Adrenal gland (tissue), 12 donors: ENCODE results near the gene LCT. TPM values are rescaled to one million over a fixed set of nuclear protein-coding genes. Genes with fewer than 3 reads are reported as not detected.

Experiments used
- DNase-seq, 7 donors: peaks; one replicate each; pipeline ENCODE4 v3.0.0-alpha.2; 2019 to 2020
- H3K27ac ChIP-seq, 5 donors: fragments of 200-600 bp; sonication (generic) in 4 of 5; 1 replicate in 3 of 5; 2 replicates in 2 of 5; pipeline versions ENCODE4 v1.5.1 to v1.8.0; 2016 to 2020; ENCODE audit warnings: mild to moderate bottlenecking in 1 of 5
- H3K27me3 ChIP-seq: fragments of 200-600 bp; 2 replicates; pipeline ENCODE4 v1.8.0; 2021
- H3K36me3 ChIP-seq, 2 donors: fragments of 200-600 bp; replicated peaks in 1 of 2; 1 replicate in 1 of 2; 2 replicates in 1 of 2; pipeline versions ENCODE4 v1.5.1 to v1.8.0; 2018 to 2022
- H3K4me1 ChIP-seq, 2 donors: fragments of 200-600 bp; replicated peaks in 1 of 2; 1 replicate in 1 of 2; 2 replicates in 1 of 2; pipeline versions ENCODE4 v1.5.1 to v1.8.0; 2018 to 2021
- H3K4me3 ChIP-seq, 4 donors: fragments of 200-600 bp; sonication (generic) in 3 of 4; one replicate each; pipeline ENCODE4 v1.5.1; 2016 to 2018
- H3K9me3 ChIP-seq, 3 donors: fragments of 200-600 bp; sonication (generic) in 1 of 3; replicated peaks in 1 of 3; 1 replicate in 2 of 3; 2 replicates in 1 of 3; pipeline versions ENCODE4 v1.5.1 to v1.8.0; 2016 to 2021
- POLR2A ChIP-seq, 2 donors: fragments of 450-650 bp; IDR thresholded peaks; one replicate each; pipeline ENCODE4 v1.6.1; 2017; ENCODE audit warnings: antibody characterized with exemption in 2 of 2, mild to moderate bottlenecking in 2 of 2, moderate library complexity in 1 of 2
- WGBS, 4 donors: extraction: QIAGEN DNeasy Blood & Tissue Kit in 2 of 4; methylation state at CpG; one replicate each; pipeline versions ENCODE4 v1.1.5 to v1.1.7; 2013 to 2017; 5-methylcytosine and 5-hydroxymethylcytosine counted together
- intact Hi-C, 2 donors: fragments of 100-400 bp; cut with DNase I; formaldehyde crosslinking; loops; one replicate each; pipeline versions ENCODE4 v1.14.1 to v1.15.0; 2022 to 2023
- polyA plus RNA-seq, 3 donors: library from polyadenylated mRNA; stranded (reverse); fragments of 200-250 nt in 2 of 3; fragments of 350-450 nt in 1 of 3; fragmentation: Illumina TruSeq in 1 of 3; extraction: RNeasy Lipid Tissue Mini Kit (QIAGEN cat#74804) in 1 of 3; gene quantifications; one replicate each; pipeline ENCODE4 v1.2.3, GENCODE V29; 2013 to 2014
- total RNA-seq, 9 donors: library from RNA; depleted of rRNA in 4 of 9; stranded (reverse); fragments of >200 nt in 4 of 9; fragments of 120-200 nt in 1 of 9; fragmentation: NEBNext Ultra II Directional in 1 of 9; extraction: Animal tissue kit (Norgen Biotek cat#: 25700) in 1 of 9; gene quantifications; one replicate each; pipeline versions ENCODE4 v1.1.0 to v1.2.4, GENCODE V29; 2013 to 2023
- TF ChIP-seq, protein P1 (sequence below), 6 experiments: fragments of 450-650 bp in 4 of 6; fragments of 200-600 bp in 2 of 6; sonication (generic) in 1 of 6; IDR thresholded peaks; 1 replicate in 5 of 6; 2 replicates in 1 of 6; pipeline versions ENCODE4 v1.5.1 to v1.8.0; 2016 to 2021; ENCODE audit warnings: antibody characterized with exemption in 6 of 6, mild to moderate bottlenecking in 2 of 6, moderate library complexity in 1 of 6
- donor health status: healthy with polysubstance abuse.
- donor health status: Bipolar disorder and iron deficiency.
- donor health status: DM: yes; HTN: yes; CAD: no.
- donor health status: DM: no; HTN: no; CAD: no.
- donor health status: DM: no; HTN: no; CAD: no.
- donor health status: DM: yes; HTN: yes; CAD: no.

Gene LCT
- total and polyA plus RNA-seq, 12 donors: 0.17 to 0.69 TPM; not detected in 10

DNA sequence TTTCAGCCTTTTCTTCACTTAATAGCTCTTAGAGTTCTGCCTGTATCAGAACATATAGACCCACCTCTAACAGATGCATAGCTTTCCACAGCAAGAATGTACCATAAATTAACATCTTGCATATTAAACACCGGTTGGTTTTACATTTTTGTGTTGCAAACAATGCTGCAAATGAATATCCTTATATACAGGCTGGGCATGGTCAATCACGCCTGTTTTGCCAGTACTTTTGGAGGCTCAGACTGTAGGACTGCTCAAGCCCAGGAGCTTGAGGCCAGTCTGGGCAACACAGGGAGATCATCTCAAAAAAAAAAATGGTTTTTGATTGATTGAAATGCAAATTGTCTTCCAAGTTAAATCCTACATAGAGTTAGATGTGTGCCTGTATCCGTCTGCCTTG is 1.5 kb upstream of the LCT start:
- H3K4me3 ChIP-seq: no peak overlapping the region
- intact Hi-C loops: no loop called here
- H3K9me3 ChIP-seq: no peaks in the 10 kb centered on the region
- no peaks in the 10 kb centered on the region for H3K27me3 ChIP-seq
- DNase-seq: no peak
- WGBS, 4 donors: 91 to 97% (median 93%) methylated on average over 3 of the region's 3 CpGs
- no peaks in the 10 kb centered on the region for H3K36me3 ChIP-seq
- no peak for TF ChIP-seq POLR2A (IDR thresholded peaks at IDR 0.05)
- TF ChIP-seq, protein P1, sequence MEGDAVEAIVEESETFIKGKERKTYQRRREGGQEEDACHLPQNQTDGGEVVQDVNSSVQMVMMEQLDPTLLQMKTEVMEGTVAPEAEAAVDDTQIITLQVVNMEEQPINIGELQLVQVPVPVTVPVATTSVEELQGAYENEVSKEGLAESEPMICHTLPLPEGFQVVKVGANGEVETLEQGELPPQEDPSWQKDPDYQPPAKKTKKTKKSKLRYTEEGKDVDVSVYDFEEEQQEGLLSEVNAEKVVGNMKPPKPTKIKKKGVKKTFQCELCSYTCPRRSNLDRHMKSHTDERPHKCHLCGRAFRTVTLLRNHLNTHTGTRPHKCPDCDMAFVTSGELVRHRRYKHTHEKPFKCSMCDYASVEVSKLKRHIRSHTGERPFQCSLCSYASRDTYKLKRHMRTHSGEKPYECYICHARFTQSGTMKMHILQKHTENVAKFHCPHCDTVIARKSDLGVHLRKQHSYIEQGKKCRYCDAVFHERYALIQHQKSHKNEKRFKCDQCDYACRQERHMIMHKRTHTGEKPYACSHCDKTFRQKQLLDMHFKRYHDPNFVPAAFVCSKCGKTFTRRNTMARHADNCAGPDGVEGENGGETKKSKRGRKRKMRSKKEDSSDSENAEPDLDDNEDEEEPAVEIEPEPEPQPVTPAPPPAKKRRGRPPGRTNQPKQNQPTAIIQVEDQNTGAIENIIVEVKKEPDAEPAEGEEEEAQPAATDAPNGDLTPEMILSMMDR (IDR thresholded peaks at IDR 0.05): no peak
- H3K27ac ChIP-seq: no peak overlapping the region
- no peaks in the 10 kb centered on the region for H3K4me1 ChIP-seq

DNA sequence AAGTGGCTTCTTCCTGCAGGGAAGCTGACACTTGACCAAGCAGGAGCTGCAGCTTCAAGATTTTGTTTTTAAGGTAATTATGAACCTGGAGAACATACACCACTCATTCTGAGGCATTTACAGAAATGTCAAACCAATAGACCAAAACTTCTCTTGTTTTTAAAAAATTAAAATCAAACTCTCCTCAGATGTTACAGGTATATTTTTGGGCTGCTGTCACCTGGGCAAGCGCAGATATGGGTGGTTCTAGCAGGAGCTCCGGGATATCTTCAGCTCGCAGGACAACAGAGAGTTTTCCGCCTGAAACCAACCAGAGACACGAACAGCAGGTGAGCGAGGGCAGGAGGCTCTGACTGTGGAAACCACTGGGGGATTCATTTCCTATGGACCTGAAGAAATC is 4.1 kb downstream of the LCT start:
- intact Hi-C loops: no loop called here
- no peaks in the 10 kb centered on the region for H3K9me3 ChIP-seq
- DNase-seq: no peak
- WGBS, 4 donors: 89 to 95% (median 94%) methylated on average over 5 to 6 of the region's 6 CpGs
- TF ChIP-seq, protein P1 (IDR thresholded peaks at IDR 0.05): no peak
- no peak for TF ChIP-seq POLR2A (IDR thresholded peaks at IDR 0.05)
- no peaks in the 10 kb centered on the region for H3K4me1 ChIP-seq
- no peaks in the 10 kb centered on the region for H3K36me3 ChIP-seq
- H3K27ac ChIP-seq: no peak overlapping the region
- no peak overlapping the region for H3K4me3 ChIP-seq
- no peaks in the 10 kb centered on the region for H3K27me3 ChIP-seq

DNA sequence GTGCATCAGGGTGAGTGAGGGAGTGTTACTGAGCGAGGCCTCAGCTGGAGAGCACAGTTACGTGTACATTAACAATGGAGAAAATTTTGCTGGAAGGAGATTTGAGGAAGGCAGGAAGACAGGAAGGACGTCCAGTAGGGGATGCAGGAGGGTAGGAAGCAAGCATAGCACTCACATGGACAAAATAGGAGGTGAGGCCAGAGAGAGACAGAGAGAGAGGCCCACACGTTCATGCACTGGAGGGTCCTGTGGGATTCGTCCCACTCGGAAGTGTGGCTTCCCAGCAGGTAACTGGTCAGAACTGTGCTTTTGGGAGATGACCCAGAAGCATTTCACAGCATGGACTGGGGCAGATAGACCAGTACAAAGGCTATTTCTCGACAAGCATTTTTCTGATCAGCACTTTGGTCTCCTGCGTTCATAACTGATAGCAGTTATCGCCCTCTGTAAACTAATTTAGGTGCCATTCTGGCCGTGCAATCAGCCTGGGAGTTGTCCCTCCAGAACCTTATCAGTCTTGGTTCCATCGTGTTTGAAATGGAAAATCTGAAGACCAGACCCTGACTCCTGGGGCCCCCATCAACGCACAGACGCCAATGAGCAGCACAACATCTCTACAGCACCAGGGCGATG is 5.7 kb downstream of the LCT start:
- Histone ChIP-seq H3K27me3 (no peaks in the 10 kb centered on the region), H3K4me3 (no peak overlapping the region), H3K9me3 (no peaks in the 10 kb centered on the region), H3K36me3 (no peaks in the 10 kb centered on the region), H3K4me1 (no peaks in the 10 kb centered on the region), H3K27ac (no peak overlapping the region)
- TF ChIP-seq POLR2A (IDR thresholded peaks at IDR 0.05): no peak
- TF ChIP-seq, protein P1 (IDR thresholded peaks at IDR 0.05): no peak
- intact Hi-C loops: no loop called here
- 82 to 91% (median 84%) methylated on average over 10 to 14 of the region's 14 CpGs for WGBS, 4 donors
- DNase-seq: no peak

DNA sequence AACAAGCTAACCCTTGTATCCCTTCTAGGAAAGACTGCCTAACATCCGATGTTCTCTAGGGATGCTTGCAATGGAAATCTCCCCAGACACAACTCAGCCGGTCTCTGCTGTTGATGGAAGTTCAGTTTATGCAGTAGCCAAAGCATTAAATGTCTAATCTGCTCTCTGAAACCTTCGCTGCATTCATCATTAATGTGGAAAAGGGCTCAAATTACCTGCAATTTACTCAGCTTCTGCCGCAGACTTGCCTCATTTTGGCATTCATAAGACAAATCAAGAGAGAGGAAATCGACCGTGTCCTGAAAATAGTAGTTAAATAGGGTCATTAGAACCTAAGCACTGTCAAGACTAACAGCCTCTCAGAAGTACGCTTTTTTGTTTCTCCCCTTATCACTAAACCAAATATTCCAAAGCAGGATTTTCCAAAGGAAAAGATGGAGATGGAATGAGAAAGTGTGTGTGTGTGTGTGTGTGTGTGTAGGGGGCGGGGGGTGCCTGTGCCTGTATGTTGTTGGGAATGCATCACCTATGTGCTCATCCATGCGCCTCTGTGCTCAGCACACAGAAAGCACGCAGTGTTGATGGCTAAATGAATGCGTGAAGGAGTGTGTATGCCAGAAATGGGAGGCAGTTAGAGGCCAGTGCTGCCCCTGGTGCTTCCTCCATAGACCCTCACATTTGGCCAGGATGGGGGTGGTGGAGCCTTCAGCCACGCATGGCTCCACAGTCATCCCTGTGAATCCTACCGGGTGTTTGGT is 7.4 kb downstream of the LCT start:
- H3K9me3 ChIP-seq: no peaks in the 10 kb centered on the region
- intact Hi-C loops: no loop called here
- H3K27ac ChIP-seq: no peak overlapping the region
- 77 to 87% (median 84%) methylated on average over 12 to 13 of the region's 13 CpGs for WGBS, 4 donors
- H3K4me1 ChIP-seq: no peaks in the 10 kb centered on the region
- TF ChIP-seq, protein P1 (IDR thresholded peaks at IDR 0.05): no peak
- TF ChIP-seq POLR2A (IDR thresholded peaks at IDR 0.05): no peak
- no peak overlapping the region for H3K4me3 ChIP-seq
- H3K27me3 ChIP-seq: no peaks in the 10 kb centered on the region
- no peaks in the 10 kb centered on the region for H3K36me3 ChIP-seq
- DNase-seq: no peak
